22Rv1 (cell line): Measurements from ENCODE around the gene SPNS3.

ENCODE experiments used
- H3K27ac ChIP-seq: fragments of 450-650 bp; 2 replicates; pipeline ENCODE4 v1.5.1; 2017
- CTCF ChIP-seq: fragments of 450-650 bp; IDR thresholded peaks from 2 replicates; pipeline ENCODE4 v1.5.1; 2017; ENCODE audit warnings: mild to moderate bottlenecking
- ZFX ChIP-seq: fragments of 450-650 bp; IDR thresholded peaks from 2 replicates; pipeline ENCODE4 v1.6.1; 2017; ENCODE audit warnings: antibody characterized with exemption, borderline replicate concordance

SPNS3 gene

GRCh38 chr17:4506175-4506813 is 72.6 kb downstream of the SPNS3 start:
- no peak overlapping the region for H3K27ac ChIP-seq
- TF ChIP-seq ZFX, result no peak
- TF ChIP-seq CTCF, result no peak

GRCh38 chr17:4506892-4507291 is 73.2 kb downstream of the SPNS3 start:
- no peak for TF ChIP-seq CTCF
- no peak for TF ChIP-seq ZFX
- H3K27ac ChIP-seq, result no peak overlapping the region

DNA sequence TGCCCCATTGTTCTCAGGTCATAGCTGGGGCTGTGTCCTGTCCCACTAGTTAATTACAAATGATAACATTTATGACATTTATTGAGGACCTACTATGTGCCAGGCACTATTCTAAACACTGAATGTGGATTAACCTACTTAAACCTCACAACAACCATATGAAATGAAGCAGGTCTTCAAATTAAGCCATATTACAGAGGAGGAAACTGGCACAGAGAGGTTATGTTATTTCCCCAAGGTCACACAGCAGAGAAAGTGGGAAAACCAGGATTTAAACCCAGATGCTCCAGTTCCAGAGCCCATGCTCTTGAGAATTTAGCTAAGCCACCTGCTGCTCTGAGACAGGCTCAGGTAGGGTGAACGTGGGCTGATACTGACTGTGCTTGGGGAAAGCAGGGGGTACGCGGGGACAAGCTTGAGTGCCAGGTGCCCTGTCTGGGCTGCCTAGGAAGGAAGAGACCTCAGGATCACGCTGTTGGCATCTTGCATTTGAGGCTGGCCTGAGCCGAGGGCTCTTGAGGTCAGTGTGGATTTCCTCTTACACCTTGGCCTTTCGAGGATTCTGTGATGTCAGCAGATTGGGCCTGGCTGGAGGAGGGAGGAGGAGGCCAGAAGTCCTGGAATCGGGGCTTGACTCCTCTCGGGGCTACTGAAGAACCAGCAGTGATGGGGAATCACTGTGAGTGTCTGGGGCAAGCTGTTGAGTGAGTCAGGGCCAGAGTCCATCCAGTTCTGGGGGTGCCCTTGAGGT is 73.8 kb downstream of the SPNS3 start:
- H3K27ac ChIP-seq, result no peak overlapping the region
- TF ChIP-seq CTCF (no peak), ZFX (no peak)

DNA sequence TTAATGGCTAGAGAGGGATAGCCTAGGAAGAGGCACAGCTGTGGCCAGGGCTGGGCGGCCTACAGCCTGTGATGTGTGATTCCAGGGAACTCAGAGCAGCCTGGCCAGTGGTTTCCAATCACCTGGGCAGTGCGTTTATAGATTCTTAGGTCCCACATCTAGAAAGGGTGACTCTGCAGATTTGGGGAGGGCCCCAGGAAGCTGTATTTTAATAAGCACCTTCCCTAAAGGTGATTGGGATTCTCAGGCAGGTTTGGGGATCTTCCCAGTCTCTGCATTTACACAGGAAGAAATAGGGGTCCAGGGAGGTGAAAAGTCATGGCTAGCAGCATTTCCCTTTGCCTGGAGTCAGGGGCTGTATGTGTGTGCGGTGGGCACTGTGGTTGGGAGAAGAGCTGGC is 74.5 kb downstream of the SPNS3 start:
- H3K27ac ChIP-seq, result no peak overlapping the region
- TF ChIP-seq CTCF, result no peak
- no peak for TF ChIP-seq ZFX

- no peak overlapping the region for H3K27ac ChIP-seq
- TF ChIP-seq ZFX (no peak), CTCF (no peak)
Observed at GRCh38 chr17:4509401-4509800, 75.7 kb downstream of the SPNS3 start.

- TF ChIP-seq CTCF, result no peak
- no peak for TF ChIP-seq ZFX
- H3K27ac ChIP-seq, result no peak overlapping the region
Observed at GRCh38 chr17:4509923-4510617, 76.3 kb downstream of the SPNS3 start.

DNA sequence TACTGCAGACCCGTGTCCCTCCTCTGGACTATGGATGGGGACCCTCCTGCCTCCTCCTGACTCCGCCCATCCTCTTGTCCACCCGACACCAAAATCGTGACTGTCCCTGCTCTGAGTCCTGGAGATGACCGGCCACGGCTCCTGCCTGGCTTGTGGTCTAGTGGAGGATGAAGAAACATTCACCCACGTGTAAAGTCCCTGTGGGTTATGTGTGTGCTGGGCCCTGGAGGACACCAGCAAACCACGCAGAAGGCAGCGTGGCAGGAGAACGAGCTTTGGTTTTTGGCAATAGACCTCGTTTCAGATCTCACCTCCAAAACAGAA is 76.8 kb downstream of the SPNS3 start:
- no peak for TF ChIP-seq ZFX
- no peak for TF ChIP-seq CTCF

More for the DNA sequence above, 76.8 kb downstream of the SPNS3 start:
- no peak overlapping the region for H3K27ac ChIP-seq
